Esophagus squamous epithelium (tissue), 4 donors: ENCODE measurements around the gene RPS15.
"Not testable (repeated sequence)": the region's sequence is repeated elsewhere in the genome, so short reads cannot be mapped to it uniquely, and the experiment has no call there.

Experiments
- POLR2A ChIP-seq, 4 donors: fragments of 450-650 bp; IDR thresholded peaks; one replicate each; pipeline ENCODE4 v1.6.1; 2017; ENCODE audit warnings: antibody characterized with exemption in 4 of 4, mild to moderate bottlenecking in 4 of 4, moderate library complexity in 3 of 4
- TF ChIP-seq, protein P1 (sequence below), 6 experiments: fragments of 450-650 bp in 4 of 6; fragments of 200-600 bp in 2 of 6; sonication (generic) in 2 of 6; IDR thresholded peaks; one replicate each; pipeline ENCODE4 v1.5.1; 2016 to 2019; ENCODE audit warnings: antibody characterized with exemption in 6 of 6, mild to moderate bottlenecking in 4 of 6, moderate library complexity in 4 of 6

DNA sequence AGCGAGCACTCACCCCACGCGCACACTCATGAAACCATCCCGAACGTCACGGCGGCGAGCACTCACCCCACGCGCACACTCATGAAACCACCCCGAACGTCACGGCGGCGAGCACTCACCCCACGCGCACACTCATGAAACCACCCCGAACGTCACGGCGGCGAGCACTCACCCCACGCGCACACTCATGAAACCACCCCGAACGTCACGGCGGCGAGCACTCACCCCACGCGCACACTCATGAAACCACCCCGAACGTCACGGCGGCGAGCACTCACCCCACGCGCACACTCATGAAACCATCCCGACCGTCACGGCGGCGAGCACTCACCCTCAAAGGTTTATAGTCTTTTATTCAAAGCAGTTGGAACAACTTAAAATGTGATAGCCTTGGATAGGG, 18.1 kb upstream of the RPS15 start:
- TF ChIP-seq, protein P1, sequence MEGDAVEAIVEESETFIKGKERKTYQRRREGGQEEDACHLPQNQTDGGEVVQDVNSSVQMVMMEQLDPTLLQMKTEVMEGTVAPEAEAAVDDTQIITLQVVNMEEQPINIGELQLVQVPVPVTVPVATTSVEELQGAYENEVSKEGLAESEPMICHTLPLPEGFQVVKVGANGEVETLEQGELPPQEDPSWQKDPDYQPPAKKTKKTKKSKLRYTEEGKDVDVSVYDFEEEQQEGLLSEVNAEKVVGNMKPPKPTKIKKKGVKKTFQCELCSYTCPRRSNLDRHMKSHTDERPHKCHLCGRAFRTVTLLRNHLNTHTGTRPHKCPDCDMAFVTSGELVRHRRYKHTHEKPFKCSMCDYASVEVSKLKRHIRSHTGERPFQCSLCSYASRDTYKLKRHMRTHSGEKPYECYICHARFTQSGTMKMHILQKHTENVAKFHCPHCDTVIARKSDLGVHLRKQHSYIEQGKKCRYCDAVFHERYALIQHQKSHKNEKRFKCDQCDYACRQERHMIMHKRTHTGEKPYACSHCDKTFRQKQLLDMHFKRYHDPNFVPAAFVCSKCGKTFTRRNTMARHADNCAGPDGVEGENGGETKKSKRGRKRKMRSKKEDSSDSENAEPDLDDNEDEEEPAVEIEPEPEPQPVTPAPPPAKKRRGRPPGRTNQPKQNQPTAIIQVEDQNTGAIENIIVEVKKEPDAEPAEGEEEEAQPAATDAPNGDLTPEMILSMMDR (IDR thresholded peaks at IDR 0.05) = not testable (repeated sequence)
- not testable (repeated sequence) for TF ChIP-seq POLR2A (IDR thresholded peaks at IDR 0.05)
